Fibroblast of the aortic adventitia (primary cell): Measurements from ENCODE around the gene AMPD2. TPM values are rescaled to one million over a fixed set of nuclear protein-coding genes. Genes with fewer than 3 reads are reported as not detected.

Experiments used
- DNase-seq: peaks from one replicate; pipeline ENCODE4 v3.0.0-alpha.2; 2010; ENCODE audit warnings: low read depth
- H3K4me3 ChIP-seq: 2 replicates; pipeline ENCODE4 v1.5.1; 2011; ENCODE audit warnings: low read depth, mild to moderate bottlenecking, control low read depth, low read length, moderate library complexity
- total RNA-seq: library from RNA; depleted of rRNA; stranded (reverse); fragments of >200 nt; gene quantifications from 2 replicates; pipeline ENCODE4 v1.2.3, GENCODE V29; 2012; ENCODE audit warnings: low replicate concordance
- TF ChIP-seq, protein P1 (sequence below): IDR thresholded peaks from 2 replicates; pipeline ENCODE4 v1.5.1; 2011; ENCODE audit warnings: mild to moderate bottlenecking, low read length, control low read depth, inconsistent platforms; ENCODE audit not compliant: insufficient read depth

AMPD2 gene
- total RNA-seq, 1 donor, result 67.2 TPM

DNA sequence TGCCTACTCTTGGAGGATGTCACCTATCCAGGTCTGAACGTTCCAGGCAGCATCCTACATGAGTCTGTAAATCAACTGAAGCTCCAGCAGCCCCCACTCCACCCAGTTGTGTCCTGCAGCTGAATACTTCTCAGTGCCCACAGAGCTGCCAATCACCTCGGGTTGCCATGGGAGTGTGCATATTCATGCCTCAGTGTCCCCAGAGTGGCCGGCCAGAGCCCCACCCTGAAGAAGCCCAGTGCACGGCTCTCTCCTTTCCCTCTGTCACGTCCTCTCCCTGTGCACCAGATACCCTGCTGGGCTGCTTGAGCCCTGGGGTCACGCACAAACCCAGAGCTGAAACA lies 20.2 kb downstream of the AMPD2 start:
- H3K4me3 ChIP-seq, result no peak overlapping the region
- TF ChIP-seq, protein P1, sequence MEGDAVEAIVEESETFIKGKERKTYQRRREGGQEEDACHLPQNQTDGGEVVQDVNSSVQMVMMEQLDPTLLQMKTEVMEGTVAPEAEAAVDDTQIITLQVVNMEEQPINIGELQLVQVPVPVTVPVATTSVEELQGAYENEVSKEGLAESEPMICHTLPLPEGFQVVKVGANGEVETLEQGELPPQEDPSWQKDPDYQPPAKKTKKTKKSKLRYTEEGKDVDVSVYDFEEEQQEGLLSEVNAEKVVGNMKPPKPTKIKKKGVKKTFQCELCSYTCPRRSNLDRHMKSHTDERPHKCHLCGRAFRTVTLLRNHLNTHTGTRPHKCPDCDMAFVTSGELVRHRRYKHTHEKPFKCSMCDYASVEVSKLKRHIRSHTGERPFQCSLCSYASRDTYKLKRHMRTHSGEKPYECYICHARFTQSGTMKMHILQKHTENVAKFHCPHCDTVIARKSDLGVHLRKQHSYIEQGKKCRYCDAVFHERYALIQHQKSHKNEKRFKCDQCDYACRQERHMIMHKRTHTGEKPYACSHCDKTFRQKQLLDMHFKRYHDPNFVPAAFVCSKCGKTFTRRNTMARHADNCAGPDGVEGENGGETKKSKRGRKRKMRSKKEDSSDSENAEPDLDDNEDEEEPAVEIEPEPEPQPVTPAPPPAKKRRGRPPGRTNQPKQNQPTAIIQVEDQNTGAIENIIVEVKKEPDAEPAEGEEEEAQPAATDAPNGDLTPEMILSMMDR, result no peak
- no peak for DNase-seq

DNA sequence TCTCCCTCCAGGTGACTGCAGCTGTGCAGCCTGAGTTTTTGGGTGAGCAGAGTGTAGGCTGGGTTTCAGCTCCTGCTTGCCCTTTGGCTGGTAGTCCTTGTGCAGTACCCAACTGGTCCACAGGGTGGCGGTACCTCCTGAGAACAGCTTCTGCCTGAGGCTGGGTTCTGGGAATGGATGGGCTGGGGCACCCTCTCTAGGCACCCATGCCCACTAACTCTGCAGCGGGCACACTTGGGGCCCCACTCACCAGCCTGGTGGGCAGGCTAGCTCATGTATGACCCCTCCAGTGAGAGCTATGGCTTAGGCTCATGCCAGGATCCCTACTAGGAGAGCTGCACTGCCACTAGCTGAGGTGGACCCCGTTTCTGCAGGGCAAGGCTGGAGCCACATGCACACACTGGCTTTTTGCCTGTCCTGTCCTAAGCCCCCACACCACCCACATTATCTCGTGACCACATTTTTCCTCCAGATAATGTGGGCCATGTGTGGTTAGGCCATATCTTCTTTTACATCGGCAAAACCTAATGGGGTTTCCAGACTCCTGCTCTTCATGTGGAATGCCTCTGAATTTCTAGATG lies 20.7 kb downstream of the AMPD2 start:
- TF ChIP-seq, protein P1, result peak; percentile 99
- DNase-seq, result peak; percentile 73
- H3K4me3 ChIP-seq, result no peak overlapping the region

DNA sequence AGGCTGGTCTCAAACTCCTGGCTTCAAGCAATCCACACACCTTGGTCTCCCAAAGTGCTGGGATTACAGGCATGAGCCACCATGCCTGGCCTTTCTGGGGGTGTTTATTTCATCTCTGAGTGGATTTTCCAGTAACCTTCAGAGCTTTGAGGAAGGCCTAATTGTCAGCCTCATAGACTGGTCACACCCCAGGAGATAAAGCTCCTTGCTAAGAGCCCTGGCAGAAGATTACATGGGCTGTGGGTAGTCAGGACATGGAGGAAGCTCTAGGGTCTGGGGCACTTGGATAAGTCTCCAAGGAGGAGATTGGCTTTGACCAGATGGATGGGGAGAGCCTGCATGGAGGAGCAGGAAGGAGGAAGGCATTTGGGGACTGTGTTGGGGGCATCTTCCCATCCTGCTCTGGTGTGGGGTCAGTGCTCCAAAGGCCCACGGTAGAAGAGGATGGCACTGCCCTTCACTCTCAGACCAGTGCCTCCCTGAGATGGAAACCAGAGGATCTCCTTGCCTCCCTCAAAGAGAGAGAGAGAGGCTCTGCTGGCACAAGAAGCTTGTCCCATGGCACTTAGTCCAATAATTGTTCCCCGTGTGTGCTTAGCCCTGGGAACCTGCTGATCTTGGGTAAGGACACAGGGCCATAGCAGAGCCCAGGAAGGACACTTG lies 21.6 kb downstream of the AMPD2 start:
- no peak overlapping the region for H3K4me3 ChIP-seq
- DNase-seq, result no peak
- TF ChIP-seq, protein P1, result no peak

DNA sequence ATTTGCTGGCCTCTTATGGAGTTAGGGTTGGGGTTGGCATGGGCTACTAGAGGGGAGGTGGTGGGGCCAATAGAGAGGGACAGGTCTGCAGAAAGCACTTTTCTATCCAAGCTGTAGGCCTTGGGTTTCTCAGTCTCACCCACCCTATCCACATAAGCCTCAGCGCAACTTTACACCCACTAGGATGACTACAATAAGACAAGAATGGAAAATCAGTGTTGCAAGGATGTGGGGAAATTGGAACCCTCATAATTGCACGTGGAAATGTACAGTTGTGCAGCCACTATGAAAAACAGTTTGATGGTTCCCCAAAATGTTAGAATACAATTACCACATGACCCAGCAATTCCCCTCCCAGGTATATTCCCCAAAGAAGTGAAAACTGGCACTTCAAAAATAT lies 22.2 kb downstream of the AMPD2 start:
- no peak for DNase-seq

DNA sequence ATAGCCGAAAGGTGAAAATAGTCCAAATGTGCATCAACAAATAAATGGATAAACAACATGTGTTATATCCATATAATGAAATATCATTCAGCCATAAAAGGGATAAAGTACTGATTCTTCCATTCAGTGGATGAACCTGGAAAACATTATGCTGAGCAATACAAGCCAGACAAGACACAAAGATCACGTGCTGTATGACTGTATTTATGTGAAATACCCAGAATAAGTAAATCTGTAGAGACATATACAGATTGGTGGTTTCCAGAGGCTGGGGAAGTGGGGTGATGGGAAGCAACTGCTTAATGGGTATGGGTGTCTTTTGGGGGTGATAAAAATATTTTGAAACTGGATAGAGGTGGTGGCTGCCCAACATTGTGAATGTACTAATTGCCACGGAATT lies 23.0 kb downstream of the AMPD2 start:
- DNase-seq, result no peak
- TF ChIP-seq, protein P1, result no peak
- no peak overlapping the region for H3K4me3 ChIP-seq

More for the DNA sequence above, 22.2 kb downstream of the AMPD2 start:
- no peak overlapping the region for H3K4me3 ChIP-seq
- TF ChIP-seq, protein P1, result no peak

DNA sequence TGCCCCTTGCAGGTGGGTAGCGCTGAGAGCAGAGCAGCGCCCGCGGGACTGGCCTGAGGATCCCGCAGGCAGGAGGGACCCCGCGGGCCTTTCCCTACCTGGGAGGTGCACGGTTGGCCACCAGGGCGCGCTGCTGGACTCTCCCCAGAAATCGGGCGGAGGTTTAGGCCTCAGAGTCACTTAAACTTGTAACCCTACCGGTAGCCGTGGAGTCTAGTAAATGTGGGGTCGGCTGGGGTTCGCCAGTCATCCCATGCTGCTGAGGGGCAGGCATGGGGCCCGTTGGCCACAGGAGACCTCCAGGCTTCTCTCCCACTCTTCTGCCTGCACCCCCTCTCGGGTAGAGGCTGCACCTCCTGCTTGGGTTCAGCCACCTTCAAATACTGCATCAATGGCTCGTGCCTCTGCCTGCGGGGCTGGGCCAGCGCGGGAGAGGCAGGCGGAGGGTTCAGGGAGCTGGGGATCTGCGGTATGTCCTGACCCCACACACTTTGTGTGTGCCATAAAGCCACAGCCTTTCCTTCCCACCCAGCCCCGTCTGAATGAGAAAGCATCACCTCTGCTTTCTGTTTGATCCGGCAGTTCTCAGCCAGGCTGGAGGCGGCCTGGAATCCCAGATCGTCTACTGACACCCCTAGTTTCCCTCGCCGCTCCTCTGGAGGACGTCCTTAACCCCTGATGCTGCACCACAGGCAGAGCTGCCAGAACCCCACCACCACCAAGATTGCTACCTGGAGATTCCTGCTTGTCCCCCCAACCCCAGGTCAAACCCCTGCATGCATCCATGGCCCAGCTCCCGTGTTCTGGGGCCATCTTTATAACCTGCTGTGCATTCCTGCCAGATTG lies 24.0 kb downstream of the AMPD2 start:
- DNase-seq, result peak; percentile 73
- TF ChIP-seq, protein P1, result peak; percentile 90
- H3K4me3 ChIP-seq, result no peak overlapping the region
